Stimulated activated CD8-positive, alpha-beta memory T cell treated with anti-CD3 and anti-CD28 coated beads, Interleukin-15, amount 100 ng/mL, for 1 hour (primary cell): ENCODE results near the gene PER2.
"Not testable (repeated sequence)": the region's sequence is repeated elsewhere in the genome, so short reads cannot be mapped to it uniquely, and the experiment has no call there.

ENCODE experiments used
- DNase-seq: peaks from one replicate; pipeline ENCODE4 v3.0.0-alpha.2; 2020; ENCODE audit warnings: low read depth

The PER2 gene

DNA sequence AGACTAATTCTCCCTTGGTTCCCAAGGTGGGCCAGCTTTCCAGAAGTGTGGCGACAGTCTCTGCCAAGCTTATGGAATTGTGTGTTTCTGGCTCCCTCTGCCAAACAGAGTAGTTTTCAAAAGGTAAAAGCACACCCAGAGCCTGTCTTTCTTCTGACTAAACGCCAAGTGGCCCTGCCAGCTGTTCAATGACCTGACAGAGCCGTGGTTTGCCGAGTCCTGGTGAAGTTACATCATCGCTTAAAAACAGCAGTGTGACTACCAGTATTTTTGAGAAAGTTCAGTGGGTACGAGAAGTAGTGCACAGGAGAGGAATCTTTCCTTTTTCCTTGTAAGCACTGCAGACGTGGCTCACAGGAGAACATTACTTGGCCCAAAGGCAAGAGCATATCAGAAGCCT is 1.9 kb downstream of the PER2 start:
- DNase-seq = no peak

DNA sequence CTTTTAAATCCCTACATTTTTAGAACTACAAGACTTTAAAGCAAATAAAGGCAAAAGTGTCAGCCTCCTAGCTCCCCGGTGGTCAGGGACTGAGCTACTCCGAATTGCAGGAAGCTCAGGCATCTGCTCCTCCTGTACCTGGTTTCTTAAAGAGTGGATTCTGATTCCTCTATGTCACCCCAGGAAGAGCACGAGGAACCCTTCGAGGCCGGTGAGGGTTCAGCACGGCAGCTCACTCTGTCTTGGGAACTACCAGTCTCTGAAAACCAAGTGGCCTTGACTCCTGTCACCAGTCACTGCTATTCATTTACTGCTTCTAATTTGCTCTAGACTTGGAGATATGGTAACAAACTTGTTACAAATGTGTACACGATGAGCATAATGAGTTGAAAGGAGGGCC is 2.3 kb downstream of the PER2 start:
- no peak for DNase-seq

DNA sequence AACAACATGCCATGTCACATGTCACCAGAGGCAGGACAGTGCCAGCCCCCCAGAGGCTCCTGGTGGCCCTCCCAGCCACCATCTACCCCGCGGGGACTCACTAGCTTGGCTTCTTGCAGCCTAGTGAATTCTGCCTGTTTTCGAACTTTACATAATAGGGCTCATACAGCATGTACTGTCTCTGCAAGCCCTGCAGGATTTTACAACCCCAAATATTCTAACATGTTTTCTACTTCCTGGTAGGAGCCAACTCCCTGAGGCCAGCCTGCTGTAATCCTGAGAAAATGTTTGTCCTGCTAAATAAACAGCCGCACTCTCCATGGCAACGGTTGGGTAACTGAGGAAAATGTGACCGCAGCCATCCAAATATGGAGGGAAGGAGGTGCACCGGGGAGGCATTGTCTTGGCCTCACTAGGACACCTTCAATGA is 2.7 kb downstream of the PER2 start:
- no peak for DNase-seq

DNA sequence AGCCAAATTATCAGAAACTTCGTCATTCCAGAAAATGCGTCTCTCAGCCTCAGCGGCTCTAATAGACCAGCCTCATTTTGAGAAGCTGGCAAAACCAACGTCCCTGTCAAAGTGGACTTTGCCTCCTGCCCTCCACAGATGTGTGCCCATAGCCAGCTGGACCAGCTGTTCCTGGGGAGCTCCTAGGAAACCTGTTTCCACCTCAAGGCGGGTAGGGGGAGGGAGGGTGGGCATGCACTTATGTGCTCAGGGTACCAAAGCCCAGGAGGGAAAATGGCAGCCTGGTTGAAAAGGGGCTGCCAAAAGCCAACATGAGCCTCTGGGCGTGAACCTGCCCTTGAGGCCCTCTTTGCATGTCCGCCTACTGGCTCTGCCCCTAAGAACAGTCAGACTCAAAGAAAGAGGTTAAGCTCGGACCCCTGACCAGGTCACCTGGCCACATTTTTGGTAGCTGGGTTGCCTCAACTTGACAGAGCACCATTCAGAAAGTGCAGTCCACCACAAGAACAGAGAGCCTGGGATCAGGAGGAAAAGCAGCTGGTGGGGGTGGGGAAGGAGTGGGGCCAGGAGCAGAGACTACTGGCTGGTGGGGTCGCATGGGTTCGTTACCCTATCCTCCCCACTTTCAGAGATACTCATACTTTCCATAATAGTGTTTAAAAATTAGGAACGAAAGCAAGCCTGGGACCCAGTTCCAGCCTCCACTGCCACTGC is 3.5 kb downstream of the PER2 start:
- no peak for DNase-seq

DNA sequence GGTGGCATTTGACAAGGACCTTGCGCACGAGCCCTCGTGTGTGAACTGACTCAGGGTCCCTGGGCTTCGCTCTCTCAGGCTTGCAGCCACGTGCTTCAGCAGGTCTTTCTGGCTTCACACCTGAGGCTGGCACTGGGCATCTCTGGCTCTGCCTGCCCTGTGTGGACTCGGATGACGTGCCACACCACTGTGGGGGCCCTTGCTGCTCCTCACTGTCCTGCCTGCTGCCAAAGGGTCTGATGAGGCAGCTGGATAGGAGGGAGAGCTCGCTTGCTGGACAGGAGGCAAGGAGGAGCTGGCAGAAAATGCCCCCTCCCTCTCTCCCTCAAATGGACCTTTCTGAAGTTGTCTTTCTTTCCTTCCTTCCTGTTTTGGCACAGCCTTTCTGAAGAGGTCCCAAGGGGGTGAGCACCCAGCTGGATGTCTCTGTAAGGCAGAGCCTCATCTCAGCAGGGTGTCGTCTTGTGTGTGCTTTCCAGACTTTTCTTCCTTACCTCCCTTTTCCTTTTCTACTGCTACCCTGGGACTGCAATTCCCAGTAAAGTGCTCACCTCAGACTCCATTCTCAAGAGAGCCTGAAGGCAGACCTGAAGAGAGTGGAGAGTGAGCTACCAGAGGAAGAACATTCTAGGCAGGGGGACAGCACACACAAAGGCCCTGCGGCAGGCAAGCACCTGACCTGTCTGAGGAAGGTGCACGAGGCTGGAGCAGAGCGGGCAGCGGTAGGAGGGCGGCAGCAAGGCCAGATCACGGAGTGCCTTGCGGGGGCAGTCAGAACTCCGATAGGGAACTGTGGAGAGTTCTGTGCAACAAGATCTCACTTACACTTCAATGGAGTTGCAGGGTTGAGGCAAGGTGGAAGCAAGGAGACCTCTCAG is 5.3 kb downstream of the PER2 start:
- no peak for DNase-seq

DNA sequence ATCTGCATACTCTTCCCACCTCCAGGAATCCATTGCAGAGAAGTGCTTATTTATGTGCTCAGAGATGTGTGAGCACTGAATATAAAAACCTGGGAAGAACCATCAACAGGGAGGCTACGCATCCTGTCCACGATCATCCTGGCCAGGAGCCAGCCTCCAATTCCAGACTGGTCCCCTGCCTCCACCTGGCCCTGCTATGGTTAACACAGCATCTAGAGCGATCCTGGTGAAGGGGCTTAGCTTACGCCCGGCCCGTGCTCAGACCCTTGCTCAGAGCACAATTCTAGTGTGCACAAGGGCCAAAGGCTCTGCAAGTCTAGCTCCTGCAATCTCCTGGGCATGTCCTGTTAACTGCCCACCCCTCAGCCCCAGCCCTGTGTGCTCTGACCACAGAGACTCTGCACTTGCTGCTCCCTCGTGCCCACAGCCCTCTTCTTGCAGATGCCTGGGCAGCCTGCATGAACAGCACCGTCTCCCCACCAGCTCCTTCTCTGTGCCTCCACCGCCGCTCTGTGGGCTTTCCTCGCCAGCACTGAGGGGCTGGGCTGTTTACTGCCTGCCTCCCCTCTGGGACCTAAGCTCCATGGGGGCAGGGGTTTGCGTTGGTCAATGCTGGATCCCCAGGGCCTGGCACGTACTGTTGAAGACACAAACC is 6.5 kb downstream of the PER2 start:
- DNase-seq = no peak

DNA sequence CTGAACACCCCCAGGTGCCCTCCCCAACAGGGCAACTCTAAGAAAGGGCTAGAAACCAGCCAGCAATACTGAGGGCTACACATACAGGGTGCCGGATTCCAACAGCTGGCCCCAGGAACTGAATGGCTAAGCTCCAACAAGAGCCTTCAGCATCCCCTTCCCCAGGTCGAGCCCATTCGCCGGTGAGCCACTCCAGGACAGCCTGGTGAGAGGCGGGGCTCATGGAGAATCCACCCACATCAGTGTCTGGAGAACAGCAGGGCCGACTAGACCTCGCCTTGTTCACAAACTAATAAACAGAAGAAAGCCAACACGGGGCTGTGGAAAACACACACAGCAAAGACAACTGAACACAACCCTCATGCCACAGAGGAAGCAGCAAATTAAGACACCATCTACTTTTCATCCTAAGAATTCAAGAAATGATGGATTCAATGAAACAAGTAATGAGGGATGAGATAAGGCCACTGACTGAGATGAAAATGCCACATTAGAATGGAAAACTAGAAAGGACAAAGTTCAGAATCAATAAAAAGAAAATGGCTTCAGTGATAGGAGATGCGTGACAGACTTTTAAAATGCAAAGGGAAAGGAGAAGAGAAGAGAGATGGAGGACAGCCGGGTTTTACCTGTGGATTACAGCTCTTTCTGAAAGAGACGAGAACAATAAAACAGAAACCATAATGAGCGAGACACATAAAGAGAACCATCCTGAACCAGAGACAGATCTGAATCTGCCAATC is 8.2 kb downstream of the PER2 start:
- DNase-seq = no peak

DNA sequence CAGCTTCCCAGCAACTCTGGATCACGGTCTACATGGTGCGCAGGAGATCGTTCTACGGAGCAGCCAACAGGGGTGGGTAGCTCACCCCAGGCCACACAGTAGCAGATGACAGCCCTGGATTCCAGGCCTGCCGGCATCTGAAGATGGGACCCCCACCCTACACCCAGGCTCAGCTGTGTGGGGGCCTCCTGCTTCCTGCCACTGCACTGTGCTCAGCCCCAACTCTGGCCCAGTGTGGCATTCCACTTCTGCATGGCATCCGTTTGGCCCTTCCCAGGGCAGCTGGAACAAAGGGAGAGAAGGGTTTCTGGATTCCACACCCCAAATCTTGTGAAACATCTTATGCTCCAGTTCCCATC is 9.1 kb downstream of the PER2 start:
- DNase-seq = no peak

DNA sequence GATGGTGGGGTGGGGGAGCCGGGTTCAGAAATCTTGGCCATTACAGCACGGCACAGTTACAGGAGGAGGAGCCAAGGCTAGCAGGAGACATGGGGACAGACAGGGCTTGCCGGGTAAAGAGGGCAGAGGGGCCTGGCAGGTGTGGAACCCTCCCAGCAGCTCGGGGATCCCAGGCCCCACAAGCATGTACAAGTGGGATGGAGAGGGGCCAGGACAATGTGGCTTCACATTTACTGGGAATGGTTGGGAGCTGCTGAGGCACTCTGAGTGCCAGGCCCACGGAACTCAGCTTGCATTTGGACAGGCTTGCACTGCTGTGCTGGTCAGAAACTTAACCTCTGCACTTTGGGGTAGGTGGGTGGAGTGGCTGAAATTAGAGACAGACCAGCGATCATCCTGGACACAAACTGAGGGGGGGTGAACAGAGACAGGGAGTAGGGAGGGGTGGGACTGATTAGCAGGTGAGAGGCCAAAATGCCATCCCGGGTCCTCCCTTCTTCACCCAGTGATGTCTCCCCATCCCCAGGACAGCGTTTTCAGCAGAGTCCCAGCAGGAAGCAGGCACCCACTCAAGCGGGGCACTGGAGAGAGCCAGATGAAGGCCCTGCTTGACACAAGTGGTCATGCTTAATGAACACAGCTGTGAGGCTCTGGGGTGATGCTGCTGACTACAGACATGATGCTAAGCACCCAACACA is 9.6 kb downstream of the PER2 start:
- DNase-seq = no peak

DNA sequence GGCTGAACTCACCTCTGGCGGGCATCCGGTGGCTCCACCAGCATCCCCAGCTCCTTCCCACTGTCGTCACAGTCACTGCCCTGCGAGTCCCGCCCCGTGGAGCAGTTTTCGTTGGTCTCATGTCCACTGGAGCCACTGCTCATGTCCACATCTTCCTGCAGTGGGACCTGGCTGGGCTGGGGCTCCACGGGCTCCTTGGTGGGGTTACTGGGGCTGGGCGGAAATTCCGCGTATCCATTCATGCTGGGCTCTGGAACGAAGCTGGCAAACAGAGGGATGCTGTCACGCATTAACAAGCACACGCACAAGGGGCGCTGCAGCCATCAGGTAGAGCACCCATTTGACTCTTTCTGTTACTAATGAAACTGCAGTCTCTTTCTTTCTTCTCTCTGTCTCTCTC is 10.7 kb downstream of the PER2 start:
- no peak for DNase-seq

DNA sequence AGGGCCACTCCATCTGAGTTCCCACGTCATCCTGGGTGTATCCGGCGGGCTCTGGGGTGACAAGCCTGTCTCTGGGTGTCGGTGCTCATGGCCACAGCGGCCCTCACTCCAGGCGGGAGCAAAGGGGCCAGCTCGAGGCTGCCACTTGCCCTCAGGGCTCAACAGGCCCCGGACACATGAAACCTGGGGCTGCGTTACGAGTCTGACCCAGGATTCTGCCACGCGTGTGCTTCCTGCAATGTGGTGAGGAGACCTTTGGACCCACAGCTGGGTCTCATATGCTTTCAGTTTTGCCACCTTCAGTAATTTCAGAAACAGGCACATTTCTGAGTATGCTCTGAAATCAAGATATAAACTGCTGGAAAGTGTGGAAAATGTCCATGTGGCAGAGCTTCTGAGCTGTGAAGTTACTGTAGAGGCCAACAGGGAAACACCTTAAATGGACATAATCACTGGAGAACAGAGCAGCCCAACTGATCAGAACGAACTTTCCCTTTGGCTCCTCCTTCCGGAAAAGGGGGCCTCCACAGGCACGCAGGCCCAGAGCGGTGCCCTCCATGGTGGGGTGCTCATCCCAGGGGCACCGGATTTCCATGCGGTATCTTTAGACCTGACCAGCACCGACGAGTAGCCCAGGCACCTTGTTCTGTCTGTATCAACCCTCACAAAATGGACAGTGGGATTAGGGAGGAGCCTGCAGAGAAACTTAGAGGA is 14.1 kb downstream of the PER2 start:
- no peak for DNase-seq

DNA sequence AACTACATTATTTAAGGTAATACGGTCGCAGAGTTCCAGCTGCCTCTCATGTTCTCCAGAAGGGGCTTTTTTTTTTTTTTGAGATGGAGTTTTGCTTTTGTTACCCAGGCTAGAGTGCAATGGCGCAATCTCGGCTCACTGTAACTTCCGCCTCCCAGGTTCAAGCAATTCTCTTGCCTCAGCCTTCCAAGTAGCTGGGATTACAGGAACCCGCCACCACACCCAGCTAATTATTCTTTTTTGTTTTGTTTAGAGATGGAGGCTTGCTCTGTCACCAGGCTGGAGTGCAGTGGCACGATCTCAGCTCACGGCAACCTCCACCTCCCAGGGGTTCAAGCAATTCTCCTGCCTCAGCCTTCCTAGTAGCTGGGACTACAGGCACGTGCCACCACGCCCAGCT is 15.0 kb downstream of the PER2 start:
- not testable (repeated sequence) for DNase-seq

DNA sequence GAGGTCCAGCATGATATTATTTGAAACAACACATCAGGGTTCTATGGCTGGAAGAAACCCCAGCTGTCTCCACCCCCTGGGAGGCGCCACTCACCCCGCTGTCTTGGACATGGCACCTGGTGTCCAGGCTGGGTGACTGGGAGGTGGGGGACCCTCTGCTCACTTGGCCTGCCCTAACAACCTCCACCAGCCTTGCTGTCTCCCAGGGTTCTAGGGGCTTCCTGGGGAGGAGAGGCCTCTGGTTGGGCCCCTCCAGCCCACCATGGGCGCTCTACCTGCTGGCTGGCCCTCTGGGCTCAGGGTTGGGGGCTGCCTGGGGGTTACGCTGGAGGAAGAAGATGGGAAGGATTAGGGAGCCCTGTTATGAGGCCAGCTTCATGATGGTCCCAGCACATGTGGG is 16.3 kb downstream of the PER2 start:
- DNase-seq = no peak

DNA sequence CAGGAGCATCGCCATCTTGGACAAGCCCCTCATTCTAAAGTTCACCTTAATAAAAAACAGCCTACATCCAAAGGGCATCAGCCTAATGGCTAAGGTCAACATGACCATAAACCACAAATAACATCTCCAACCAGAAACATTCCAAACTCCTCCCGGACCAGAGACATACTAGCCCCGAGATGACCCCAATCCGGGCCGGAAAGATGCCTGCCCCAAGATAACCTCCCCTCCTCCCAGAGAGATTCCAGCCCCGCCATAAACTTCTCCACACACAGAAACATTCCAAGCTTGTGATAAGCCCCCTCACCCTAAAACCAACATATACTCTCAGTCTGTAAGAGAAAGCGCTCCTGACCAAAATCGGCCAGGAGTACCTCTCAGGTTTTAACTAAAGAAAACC is 16.7 kb downstream of the PER2 start:
- DNase-seq = not testable (repeated sequence)

DNA sequence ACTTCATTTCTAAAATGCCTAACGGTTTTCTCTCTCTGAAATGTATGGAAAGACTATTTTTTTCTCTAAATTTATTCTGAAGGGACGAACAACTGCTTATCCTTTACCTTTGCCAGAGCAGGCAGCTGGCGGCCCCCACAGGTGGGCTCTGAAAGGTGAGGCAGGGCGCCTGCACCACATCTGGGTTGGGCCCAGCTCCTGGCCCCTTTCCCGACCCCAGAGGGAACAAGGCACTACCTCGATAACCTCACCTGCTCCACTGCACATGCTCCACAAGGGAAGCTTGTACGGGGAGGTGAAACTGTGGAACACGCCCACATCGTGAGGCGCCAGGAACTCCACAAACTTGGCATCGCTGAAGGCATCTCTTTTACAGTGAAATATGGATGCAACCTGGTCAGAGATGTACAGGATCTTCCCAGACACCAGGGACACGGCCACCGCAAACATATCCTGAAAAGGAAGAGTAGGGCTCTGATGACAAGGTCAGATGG is 17.3 kb downstream of the PER2 start:
- no peak for DNase-seq

DNA sequence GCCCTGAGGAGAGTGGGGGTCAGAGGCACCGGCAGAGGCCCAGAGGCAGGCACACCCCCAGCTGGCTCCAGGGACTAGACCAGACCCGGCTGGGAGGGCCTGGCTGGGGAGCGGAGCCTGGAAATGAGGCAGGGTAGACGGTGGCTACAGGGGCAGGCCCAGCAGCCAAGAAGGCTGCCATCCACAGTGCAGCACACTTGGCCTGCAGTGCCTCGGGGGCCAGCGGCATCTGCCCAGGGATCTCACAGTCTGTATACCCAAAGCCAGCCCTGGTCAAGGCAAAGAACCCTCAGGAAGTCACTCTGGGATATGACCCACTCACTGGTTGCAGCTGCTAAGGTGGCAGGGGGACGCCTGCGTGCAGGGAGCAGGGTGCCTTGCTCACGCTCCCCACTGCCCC is 17.8 kb downstream of the PER2 start:
- DNase-seq = no peak

DNA sequence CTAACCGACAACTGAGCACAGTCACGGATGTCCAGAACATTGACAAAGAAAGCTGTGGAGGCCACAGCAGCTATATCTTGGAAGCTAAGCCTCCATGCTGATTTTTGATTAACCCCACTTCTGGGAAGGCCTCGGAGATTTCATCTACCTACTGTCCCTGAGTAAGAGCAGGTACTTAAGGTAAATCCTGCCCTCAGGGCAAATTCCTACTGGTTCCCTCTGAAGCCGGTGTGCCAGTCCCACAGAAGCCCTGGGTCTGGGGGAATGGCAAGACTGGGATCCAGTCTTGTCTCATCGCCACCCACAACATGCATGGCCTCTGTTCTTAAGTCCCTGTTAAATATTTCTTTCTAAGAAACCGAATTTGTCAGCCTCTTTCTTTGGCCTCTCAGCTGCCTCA is 18.7 kb downstream of the PER2 start:
- DNase-seq = no peak

DNA sequence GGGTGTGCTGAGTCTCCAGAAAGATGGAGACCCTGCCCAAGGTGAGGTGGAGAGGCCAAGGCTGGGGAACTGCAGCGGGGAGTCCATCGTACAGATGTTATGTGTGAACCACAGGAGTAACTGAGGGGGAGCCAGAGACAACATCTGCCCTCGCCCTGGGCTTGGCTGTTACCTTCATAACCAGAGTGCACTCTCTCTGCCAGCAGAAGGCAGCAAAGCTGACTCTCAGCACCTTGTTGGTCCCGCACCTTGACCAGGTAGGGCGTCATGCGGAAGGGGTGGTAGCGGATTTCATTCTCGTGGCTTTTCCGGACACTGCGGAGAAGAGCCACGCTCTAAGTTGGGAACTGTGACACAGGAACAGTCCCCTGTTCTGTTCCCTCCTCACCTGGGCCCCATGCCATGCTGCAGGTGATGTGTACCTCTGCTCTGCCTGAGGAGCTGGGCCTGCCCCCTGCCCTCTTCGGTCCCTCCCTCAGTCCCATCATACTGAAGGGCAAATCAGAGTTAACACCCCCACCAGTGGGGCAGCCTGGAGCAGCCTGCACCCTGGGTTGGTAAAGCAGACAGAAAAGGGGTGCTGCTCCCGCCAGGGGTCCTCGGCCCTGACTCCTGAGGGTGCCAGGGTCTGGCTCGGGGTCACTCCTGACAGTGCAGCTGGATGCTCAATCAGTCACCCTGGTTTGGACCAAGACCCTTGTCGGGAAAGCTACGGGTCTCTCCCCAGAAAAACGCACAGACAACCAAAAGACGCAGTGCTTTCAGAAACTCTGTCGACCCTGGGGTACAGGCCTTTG is 20.3 kb downstream of the PER2 start:
- no peak for DNase-seq

DNA sequence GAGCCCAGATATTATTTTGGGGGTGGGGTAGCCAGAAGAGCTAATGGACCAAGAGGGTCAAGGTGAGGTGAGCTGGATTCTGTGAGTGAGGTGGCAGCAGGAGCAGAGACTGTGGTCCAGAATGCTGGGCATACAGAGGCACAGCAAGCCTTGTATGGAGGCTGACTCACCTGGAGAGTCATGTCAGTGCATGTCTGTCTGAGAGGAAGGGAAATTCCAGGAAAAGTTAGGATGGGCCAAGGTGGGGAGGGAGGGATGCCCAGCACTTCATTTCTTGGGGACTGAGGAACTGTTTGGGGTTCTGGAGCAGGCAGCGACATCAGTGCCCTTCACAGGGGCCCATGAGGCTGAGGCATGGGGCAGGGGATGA is 21.1 kb downstream of the PER2 start:
- no peak for DNase-seq

DNA sequence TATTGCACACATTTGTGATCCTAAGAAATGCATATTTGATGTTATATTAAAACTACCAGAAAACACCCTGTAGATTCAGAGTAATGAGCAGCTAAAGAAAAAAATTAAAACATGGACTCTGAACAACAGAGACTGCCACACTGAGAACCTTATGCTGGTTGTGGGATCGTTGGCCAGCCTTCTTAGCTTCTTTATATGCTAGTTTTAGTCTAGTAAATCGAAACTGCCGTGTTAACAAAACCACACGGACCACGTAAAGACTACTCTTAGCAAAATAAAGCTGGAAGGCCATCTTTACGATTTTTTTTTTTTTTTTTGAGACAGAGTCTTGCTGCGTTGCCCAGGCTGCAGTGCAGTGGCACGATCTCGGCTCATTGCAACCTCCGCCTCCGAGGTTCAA is 22.8 kb downstream of the PER2 start:
- DNase-seq = no peak
